SK-N-SH (cell line): Measurements from ENCODE around the gene ASTL.

Source experiments
- FOXJ3 ChIP-seq: sonication (generic); formaldehyde crosslinking; IDR thresholded peaks from 2 replicates; pipeline ENCODE4 v1.5.1; 2020; ENCODE audit warnings: mild to moderate bottlenecking, missing genetic modification reagents
- MEF2A ChIP-seq: IDR thresholded peaks from 2 replicates; pipeline ENCODE4 v1.4.0; 2012; ENCODE audit warnings: low read depth, borderline replicate concordance
- TAF1 ChIP-seq: IDR thresholded peaks from 2 replicates; pipeline ENCODE4 v1.6.1; 2012; ENCODE audit warnings: low read depth, mild to moderate bottlenecking, low read length, moderate library complexity, borderline replicate concordance
- TCF12 ChIP-seq: IDR thresholded peaks from 2 replicates; pipeline ENCODE4 v1.4.0; 2012
- YY1 ChIP-seq: IDR thresholded peaks from 2 replicates; pipeline ENCODE4 v1.4.0; 2012; ENCODE audit warnings: low read depth, mild to moderate bottlenecking
- TF ChIP-seq, protein P1 (sequence below): fragments of 200-600 bp; sonication (generic); IDR thresholded peaks from 2 replicates; pipeline ENCODE4 v1.6.1; 2017; ENCODE audit warnings: antibody characterized with exemption, mild to moderate bottlenecking, moderate library complexity

DNA sequence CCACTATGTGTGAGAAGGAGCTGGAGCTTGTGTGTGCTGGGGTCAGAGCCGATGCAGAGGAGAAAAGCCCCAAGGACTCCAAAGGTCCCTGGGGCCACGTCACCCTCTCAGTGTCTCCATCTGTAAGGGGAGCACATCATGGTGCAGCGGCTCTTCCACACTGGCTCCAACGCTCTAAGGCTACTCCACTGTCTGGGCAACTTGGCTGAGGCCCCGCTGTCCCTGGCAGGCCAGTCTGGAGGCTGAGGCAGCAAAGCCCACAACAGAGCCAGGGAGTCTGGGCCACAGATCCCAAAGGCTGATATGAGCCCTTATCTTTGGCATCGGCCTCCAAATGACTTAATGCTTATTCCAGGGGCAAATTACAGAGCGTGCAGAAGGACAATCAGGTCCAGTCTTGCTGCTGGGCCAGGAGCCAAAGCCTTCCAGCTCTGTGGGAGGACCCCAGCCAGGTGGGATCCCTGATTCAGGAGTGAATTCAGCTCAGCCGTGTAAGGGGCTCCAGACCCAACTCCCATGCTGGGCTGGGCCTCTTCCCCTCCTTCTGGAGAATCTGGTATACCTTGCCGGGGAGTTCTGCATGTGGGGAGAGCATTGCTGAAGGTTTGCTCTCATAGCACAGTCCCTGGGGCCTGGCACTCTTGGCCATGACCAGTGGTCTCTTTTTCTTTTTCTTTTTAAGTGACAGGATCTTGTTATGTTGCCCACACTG, 8.7 kb upstream of the ASTL start:
- no peak for TF ChIP-seq MEF2A
- TF ChIP-seq YY1: no peak
- TF ChIP-seq, protein P1, sequence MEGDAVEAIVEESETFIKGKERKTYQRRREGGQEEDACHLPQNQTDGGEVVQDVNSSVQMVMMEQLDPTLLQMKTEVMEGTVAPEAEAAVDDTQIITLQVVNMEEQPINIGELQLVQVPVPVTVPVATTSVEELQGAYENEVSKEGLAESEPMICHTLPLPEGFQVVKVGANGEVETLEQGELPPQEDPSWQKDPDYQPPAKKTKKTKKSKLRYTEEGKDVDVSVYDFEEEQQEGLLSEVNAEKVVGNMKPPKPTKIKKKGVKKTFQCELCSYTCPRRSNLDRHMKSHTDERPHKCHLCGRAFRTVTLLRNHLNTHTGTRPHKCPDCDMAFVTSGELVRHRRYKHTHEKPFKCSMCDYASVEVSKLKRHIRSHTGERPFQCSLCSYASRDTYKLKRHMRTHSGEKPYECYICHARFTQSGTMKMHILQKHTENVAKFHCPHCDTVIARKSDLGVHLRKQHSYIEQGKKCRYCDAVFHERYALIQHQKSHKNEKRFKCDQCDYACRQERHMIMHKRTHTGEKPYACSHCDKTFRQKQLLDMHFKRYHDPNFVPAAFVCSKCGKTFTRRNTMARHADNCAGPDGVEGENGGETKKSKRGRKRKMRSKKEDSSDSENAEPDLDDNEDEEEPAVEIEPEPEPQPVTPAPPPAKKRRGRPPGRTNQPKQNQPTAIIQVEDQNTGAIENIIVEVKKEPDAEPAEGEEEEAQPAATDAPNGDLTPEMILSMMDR: no peak
- no peak; the same call in 1 of the 2 replicates for TF ChIP-seq TAF1
- peak; percentile 95 for TF ChIP-seq TCF12
- TF ChIP-seq FOXJ3 (CRISPR knock-in tag): peak; percentile 91
